GM12878 (cell line): ENCODE measurements around the gene TTLL10. TPM values are rescaled to one million over a fixed set of nuclear protein-coding genes. Genes with fewer than 3 reads are reported as not detected.
A peak's percentile ranks its signal among the peaks of the same experiment; 100 is the strongest.

Source experiments
- ATAC-seq: fragments of 200-7000 bp; cut with Tn5 transposase; 3 replicates; pipeline ENCODE4 v1.9.1; 2020; ENCODE audit warnings: mild to moderate bottlenecking, moderate library complexity
- BruUV-seq: library from RNA; stranded (reverse); fragments of 400-500 nt; replicated peaks from 2 replicates; lab custom pipeline; 2021; lab: Mats Ljungman, UMichigan
- CTCF ChIA-PET: fragments of 300-600 bp; sonication (Branson Sonifier 250); formaldehyde crosslinking; extraction: SDS; loops from one replicate; lab custom pipeline; 2021; ENCODE audit warnings: inconsistent platforms; lab: Yijun Ruan, JAX
- POLR2A ChIA-PET: fragments of 350-600 bp; formaldehyde crosslinking; extraction: SDS; loops from one replicate; lab custom pipeline; 2021; ENCODE audit warnings: inconsistent platforms; lab: Charles Lee
- RAD21 ChIA-PET: fragments of 300-600 bp; sonication (Branson Sonifier 250); formaldehyde crosslinking; loops from one replicate; lab custom pipeline; 2023; ENCODE audit warnings: antibody characterized with exemption; ENCODE audit not compliant: unreplicated experiment; lab: Charles Lee
- SMC1A ChIA-PET: fragments of 300-600 bp; sonication (Branson Sonifier 250); formaldehyde crosslinking; loops from one replicate; lab custom pipeline; 2023; ENCODE audit not compliant: unreplicated experiment, uncharacterized antibody; lab: Charles Lee
- DNase-seq: peaks from one replicate; pipeline ENCODE4 v3.0.0-alpha.2; 2011; ENCODE audit warnings: low read depth, low spot score
- FAIRE-seq: peaks from 3 replicates; lab custom pipeline; 2011; peaks lifted over from hg19 to GRCh38; lab: Jason Lieb, UNC
- H2AFZ ChIP-seq: 2 replicates; pipeline ENCODE4 v1.6.0; 2011; ENCODE audit warnings: low read depth, low read length, control low read depth; ENCODE audit not compliant: control insufficient read depth
- H3K27ac ChIP-seq: 2 replicates; pipeline ENCODE4 v1.5.1; 2011; ENCODE audit warnings: control low read depth; ENCODE audit not compliant: control insufficient read depth, insufficient read depth
- H3K27me3 ChIP-seq, 2 experiments: replicated peaks in 1 of 2; 2 replicates each; pipeline versions ENCODE4 v1.6.0 to v1.6.1; 2011; ENCODE audit warnings: low read length in 1 of 2; ENCODE audit not compliant: control insufficient read depth in 2 of 2, insufficient read depth in 2 of 2
- H3K36me3 ChIP-seq, 2 experiments: 2 replicates each; pipeline ENCODE4 v1.5.1; 2011; ENCODE audit warnings: low read length in 1 of 2; ENCODE audit not compliant: control insufficient read depth in 2 of 2, insufficient read depth in 2 of 2
- H3K4me1 ChIP-seq: 2 replicates; pipeline ENCODE4 v1.6.1; 2011; ENCODE audit warnings: mild to moderate bottlenecking, low read length, moderate library complexity, mixed read lengths; ENCODE audit not compliant: control insufficient read depth, insufficient read depth
- H3K4me2 ChIP-seq: 2 replicates; pipeline ENCODE4 v1.6.0; 2011; ENCODE audit warnings: control low read depth; ENCODE audit not compliant: control insufficient read depth, insufficient read depth
- H3K4me3 ChIP-seq: fragments of 200-600 bp; sonication (generic); 2 replicates; pipeline ENCODE4 v1.5.1; 2016
- H3K79me2 ChIP-seq: 2 replicates; pipeline ENCODE4 v1.6.0; 2011; ENCODE audit warnings: low read length; ENCODE audit not compliant: control insufficient read depth, insufficient read depth
- H3K9ac ChIP-seq: 2 replicates; pipeline ENCODE4 v1.8.0; 2011; ENCODE audit warnings: low read length, control low read depth, mixed read lengths; ENCODE audit not compliant: control insufficient read depth, insufficient read depth
- H3K9me3 ChIP-seq: replicated peaks from 3 replicates; pipeline ENCODE4 v1.5.1; 2011; ENCODE audit warnings: mild to moderate bottlenecking, low read length; ENCODE audit not compliant: control insufficient read depth, insufficient read depth
- H4K20me1 ChIP-seq: 2 replicates; pipeline ENCODE4 v1.6.0; 2011; ENCODE audit not compliant: control insufficient read depth, insufficient read depth
- BHLHE40 ChIP-seq, 2 experiments: fragments of 450-650 bp in 1 of 2; IDR thresholded peaks; 2 replicates each; pipeline ENCODE4 v1.6.1; 2011 to 2017; ENCODE audit warnings: low read depth in 2 of 2, borderline replicate concordance in 1 of 2, improper control_type of control experiment in 1 of 2, low read length in 1 of 2, mild to moderate bottlenecking in 1 of 2
- CBX3 ChIP-seq: fragments of 200-600 bp; sonication (generic); IDR thresholded peaks from 2 replicates; pipeline ENCODE4 v1.6.1; 2016; ENCODE audit warnings: low read depth, borderline replicate concordance
- CEBPZ ChIP-seq: fragments of 150-350 bp; IDR thresholded peaks from 2 replicates; pipeline ENCODE4 v1.6.1; 2016; ENCODE audit warnings: low read depth, low read length
- EGR1 ChIP-seq, 2 experiments: IDR thresholded peaks; 1 replicate in 1 of 2; 2 replicates in 1 of 2; pipeline ENCODE4 v1.6.1; 2011 to 2012; ENCODE audit warnings: low read depth in 2 of 2, low read length in 2 of 2, borderline replicate concordance in 1 of 2, mild to moderate bottlenecking in 1 of 2, moderate library complexity in 1 of 2
- ETV6 ChIP-seq, 2 experiments: fragments of 450-650 bp in 1 of 2; IDR thresholded peaks in 1 of 2; conservative IDR thresholded peaks in 1 of 2; 2 replicates each; pipeline ENCODE4 v1.6.1; 2014; ENCODE audit warnings: antibody characterized with exemption in 1 of 2, borderline replicate concordance in 1 of 2, low read depth in 1 of 2, mild to moderate bottlenecking in 1 of 2, moderate library complexity in 1 of 2
- RBBP5 ChIP-seq: fragments of 200-600 bp; sonication (generic); conservative IDR thresholded peaks from 2 replicates; pipeline ENCODE4 v1.6.1; 2016
- RUNX3 ChIP-seq: IDR thresholded peaks from 2 replicates; pipeline ENCODE4 v1.6.1; 2012; ENCODE audit warnings: low read length, inconsistent platforms
- ZNF217 ChIP-seq: fragments of 450-650 bp; IDR thresholded peaks from 2 replicates; pipeline ENCODE4 v1.6.1; 2017; ENCODE audit warnings: antibody characterized with exemption, mild to moderate bottlenecking
- WGBS: methylation state at CpG from one replicate; pipeline ENCODE4 v1.1.6; 2016; ENCODE audit warnings: low lambda C conversion rate; ENCODE audit not compliant: insufficient replicate concordance, insufficient coverage; ENCODE audit errors: missing lambda C conversion rate; 5-methylcytosine and 5-hydroxymethylcytosine counted together
- in situ Hi-C: fragments of 300-500 bp; cut with MboI; formaldehyde crosslinking; loops from 9 replicates; pipeline ENCODE4 v1.14.3; 2018; ENCODE audit warnings: mixed read lengths
- intact Hi-C: fragments of 100-400 bp; cut with micrococcal nuclease; formaldehyde crosslinking; loops from one replicate; pipeline ENCODE4 v1.14.2; 2022; ENCODE audit not compliant: unreplicated experiment
- polyA plus RNA-seq, 11 experiments: library from polyadenylated mRNA; depleted of rRNA in 4 of 11; unstranded in 6 of 11; stranded (reverse) in 5 of 11; fragments of >200 nt; fragmentation: Nextera tagmentation in 4 of 11; fragmentation: Illumina TruSeq in 1 of 11; extraction: Ambion mirVana in 4 of 11; extraction: Trizol in 1 of 11; gene quantifications; 1 replicate in 1 of 11; 2 replicates in 10 of 11; pipeline versions ENCODE4 v1.2.1 to v1.2.3, GENCODE V29; 2011 to 2016; ENCODE audit warnings: inconsistent platforms in 2 of 11, missing spikeins in 2 of 11, low read depth in 1 of 11
- total RNA-seq, 4 experiments: library from RNA; depleted of rRNA in 3 of 4; stranded (reverse); fragments of >200 nt in 3 of 4; fragmentation: Illumina TruSeq in 1 of 4; extraction: Trizol in 1 of 4; gene quantifications; 2 replicates each; pipeline versions ENCODE4 v1.2.1 to v1.2.3, GENCODE V29; 2013 to 2021
- TF ChIP-seq, protein P1 (sequence below): fragments of 450-650 bp; IDR thresholded peaks from 2 replicates; pipeline ENCODE4 v1.6.1; 2018; ENCODE audit warnings: borderline replicate concordance, mild to moderate bottlenecking; ENCODE audit not compliant: partially characterized antibody
- TF ChIP-seq, protein P2 (sequence below): IDR thresholded peaks from 2 replicates; pipeline ENCODE4 v1.6.1; 2011; ENCODE audit warnings: low read depth, low read length, improper control_type of control experiment, borderline replicate concordance

TTLL10 gene
- total and polyA plus RNA-seq, 10 of the 15 experiments (the other 5 are each of a cell fraction or from before 2014, with no cell fraction given) = not detected

DNA sequence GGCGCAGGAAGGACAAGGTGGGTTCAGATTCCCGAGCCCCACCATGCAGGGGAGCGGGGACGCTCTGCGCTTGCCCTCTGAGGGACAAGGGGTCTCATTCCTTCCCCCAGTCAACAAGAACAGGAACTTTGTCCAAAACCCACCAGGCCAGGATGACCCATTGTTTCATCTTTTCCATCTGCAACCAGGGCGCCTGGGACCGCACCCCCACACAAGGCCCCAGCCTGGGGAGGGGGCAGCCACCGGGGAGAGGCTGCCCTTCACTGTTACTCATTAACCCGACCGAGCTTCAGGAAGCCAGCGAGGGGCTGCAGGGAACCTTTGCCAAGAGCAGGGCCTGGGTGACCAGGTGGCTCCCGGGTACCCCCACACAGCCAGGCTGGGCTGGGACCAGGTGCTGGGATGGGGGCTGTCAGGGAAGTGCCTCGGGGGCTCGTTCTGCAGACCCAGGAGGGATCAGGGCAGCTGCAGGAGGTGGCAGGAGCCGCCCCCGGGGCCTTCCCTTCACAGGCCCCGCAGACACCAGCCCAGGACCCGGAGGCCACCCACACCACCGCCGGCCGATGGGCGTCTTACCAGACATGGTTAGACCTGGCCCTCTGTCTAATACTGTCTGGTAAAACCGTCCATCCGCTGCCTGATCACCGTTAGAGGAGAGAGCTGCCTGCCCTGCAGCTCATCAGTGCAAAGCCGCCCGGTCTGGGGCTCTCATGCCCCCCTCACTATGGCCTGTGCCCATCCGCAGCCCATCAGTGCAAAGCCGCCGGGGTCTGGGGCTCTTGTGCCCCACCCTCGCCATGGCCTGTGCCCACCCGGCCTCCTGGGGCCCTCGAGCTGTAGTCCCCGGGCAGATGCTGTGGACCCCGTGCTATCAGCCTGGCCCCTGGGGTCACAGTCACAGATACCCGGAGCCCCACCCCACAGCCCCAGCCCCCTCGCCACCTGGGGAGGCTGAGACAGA, 4.9 kb upstream of the TTLL10 start (continued):
- TF ChIP-seq, protein P1, sequence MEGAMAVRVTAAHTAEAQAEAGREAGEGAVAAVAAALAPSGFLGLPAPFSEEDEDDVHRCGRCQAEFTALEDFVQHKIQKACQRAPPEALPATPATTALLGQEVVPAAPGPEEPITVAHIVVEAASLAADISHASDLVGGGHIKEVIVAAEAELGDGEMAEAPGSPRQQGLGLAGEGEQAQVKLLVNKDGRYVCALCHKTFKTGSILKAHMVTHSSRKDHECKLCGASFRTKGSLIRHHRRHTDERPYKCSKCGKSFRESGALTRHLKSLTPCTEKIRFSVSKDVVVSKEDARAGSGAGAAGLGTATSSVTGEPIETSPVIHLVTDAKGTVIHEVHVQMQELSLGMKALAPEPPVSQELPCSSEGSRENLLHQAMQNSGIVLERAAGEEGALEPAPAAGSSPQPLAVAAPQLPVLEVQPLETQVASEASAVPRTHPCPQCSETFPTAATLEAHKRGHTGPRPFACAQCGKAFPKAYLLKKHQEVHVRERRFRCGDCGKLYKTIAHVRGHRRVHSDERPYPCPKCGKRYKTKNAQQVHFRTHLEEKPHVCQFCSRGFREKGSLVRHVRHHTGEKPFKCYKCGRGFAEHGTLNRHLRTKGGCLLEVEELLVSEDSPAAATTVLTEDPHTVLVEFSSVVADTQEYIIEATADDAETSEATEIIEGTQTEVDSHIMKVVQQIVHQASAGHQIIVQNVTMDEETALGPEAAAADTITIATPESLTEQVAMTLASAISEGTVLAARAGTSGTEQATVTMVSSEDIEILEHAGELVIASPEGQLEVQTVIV = no peak
- TF ChIP-seq EGR1 (IDR thresholded peaks at IDR 0.05; ENCODE audit: borderline replicate concordance in 1 of 2, low read depth in 2 of 2, low read length in 2 of 2) (no peak), ZNF217 (no peak)

DNA sequence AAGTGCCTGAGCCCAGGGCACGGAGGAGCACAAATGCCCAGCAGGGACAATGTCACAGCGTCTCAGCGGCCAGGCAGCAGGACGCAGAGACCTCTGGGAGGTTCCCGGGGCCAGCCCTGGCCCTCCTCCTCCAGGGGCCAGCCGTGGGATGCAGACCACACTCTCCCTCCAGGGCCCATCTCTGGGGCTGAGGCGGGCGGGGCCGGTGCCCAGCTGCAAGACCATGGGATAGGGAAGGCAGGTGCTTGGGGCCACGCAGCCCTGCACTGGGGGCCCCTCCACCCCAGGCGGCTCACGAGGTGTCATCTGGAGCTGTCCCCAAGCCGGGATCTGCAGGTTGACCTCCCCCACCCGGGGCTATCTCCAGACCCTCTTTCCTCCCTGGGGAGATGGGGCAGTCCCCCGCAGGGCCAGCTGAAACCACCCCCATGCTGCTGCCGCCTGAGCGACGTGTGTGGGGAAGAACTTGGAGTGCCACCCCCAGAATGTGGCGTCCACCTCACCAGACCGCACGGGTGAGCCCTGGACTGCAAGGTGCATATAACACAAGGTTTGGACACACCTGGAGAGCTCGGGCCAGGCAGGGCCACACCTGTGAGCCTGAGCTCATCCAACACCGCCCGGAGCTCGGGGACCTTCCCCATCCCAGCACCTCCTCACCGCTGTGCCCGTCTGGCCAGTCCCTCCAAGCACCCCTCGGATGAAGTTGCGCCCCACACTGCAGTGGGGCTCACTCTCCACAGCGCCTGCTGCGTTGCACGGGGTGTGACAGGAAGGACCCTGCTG, 4.1 kb upstream of the TTLL10 start:
- no peak for DNase-seq
- H3K79me2 ChIP-seq = no peaks in the 10 kb centered on the region
- RAD21 ChIA-PET = interaction anchor here (1.2 to 2.2 kb wide), 3 partner anchors 12 to 47 kb away, joined by 3 to 8 read pairs (median 6); partner anchors contain the start of gene TNFRSF18
- no peak for FAIRE-seq
- peaks cover 24% of the 10 kb centered on the region for H3K4me1 ChIP-seq
- intact Hi-C loops = no loop called here
- H3K4me3 ChIP-seq = no peak overlapping the region
- CTCF ChIA-PET = interaction anchor here (0.8 to 1.8 kb wide), 4 partner anchors 11 to 137 kb away, joined by 3 to 4 read pairs (median 4); no protein-coding TSS in a partner anchor
- H3K27ac ChIP-seq = no peak overlapping the region
- in situ Hi-C loops = no loop called here
- ATAC-seq = peak; percentile 7
- no peaks in the 10 kb centered on the region for H4K20me1 ChIP-seq
- POLR2A ChIA-PET = interaction anchor here (0.7 to 1.2 kb wide), 3 partner anchors 12 to 62 kb away, joined by 3 to 4 read pairs (median 3); no protein-coding TSS in a partner anchor
- no peak overlapping the region for H2AFZ ChIP-seq
- no TSS peak for BruUV-seq
- no peaks in the 10 kb centered on the region for H3K9me3 ChIP-seq
- H3K27me3 ChIP-seq = peaks cover 0 to 3% of the 10 kb centered on the region in 2 experiments; a peak in 3 of 4 replicates
- 8% methylated on average over 28 of the region's 32 CpGs for WGBS
- 0 out of 2 replicates have a peak overlapping the region, but pooled peaks have one; percentile 17 for H3K4me2 ChIP-seq
- no peaks in the 10 kb centered on the region for H3K36me3 ChIP-seq
- SMC1A ChIA-PET = interaction anchor here (0.9 to 1.1 kb wide), 2 partner anchors 26 to 47 kb away, joined by 3 to 6 read pairs; no protein-coding TSS in a partner anchor
- no peak overlapping the region for H3K9ac ChIP-seq
- no peak for TF ChIP-seq RBBP5
- TF ChIP-seq CBX3 = no peak
- TF ChIP-seq, protein P2, sequence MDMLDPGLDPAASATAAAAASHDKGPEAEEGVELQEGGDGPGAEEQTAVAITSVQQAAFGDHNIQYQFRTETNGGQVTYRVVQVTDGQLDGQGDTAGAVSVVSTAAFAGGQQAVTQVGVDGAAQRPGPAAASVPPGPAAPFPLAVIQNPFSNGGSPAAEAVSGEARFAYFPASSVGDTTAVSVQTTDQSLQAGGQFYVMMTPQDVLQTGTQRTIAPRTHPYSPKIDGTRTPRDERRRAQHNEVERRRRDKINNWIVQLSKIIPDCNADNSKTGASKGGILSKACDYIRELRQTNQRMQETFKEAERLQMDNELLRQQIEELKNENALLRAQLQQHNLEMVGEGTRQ = no peak
- TF ChIP-seq RUNX3 = 0 out of 2 replicates have a peak, but pooled peaks have one; percentile 11
- TF ChIP-seq BHLHE40 (IDR thresholded peaks at IDR 0.05; ENCODE audit: borderline replicate concordance in 1 of 2, low read depth in 2 of 2, low read length in 1 of 2) = peak in 1 of 2 experiments; percentile 9; a peak in 1 of 4 replicates
- no peak for TF ChIP-seq ETV6 (conservative IDR thresholded peaks at IDR 0.05 in 1 of 2, IDR thresholded peaks at IDR 0.05 in 1 of 2; ENCODE audit: borderline replicate concordance in 1 of 2, low read depth in 1 of 2)
- TF ChIP-seq CEBPZ = no peak
